ENCODE measurements around the gene TAGLN2. TPM values are rescaled to one million over a fixed set of nuclear protein-coding genes. Genes with fewer than 3 reads are reported as not detected.

TAGLN2 gene
- total and polyA plus RNA-seq, 9 of the 15 experiments (the other 6 are each of a cell fraction or from before 2014, with no cell fraction given): 192 to 683 (median 455) TPM

DNA sequence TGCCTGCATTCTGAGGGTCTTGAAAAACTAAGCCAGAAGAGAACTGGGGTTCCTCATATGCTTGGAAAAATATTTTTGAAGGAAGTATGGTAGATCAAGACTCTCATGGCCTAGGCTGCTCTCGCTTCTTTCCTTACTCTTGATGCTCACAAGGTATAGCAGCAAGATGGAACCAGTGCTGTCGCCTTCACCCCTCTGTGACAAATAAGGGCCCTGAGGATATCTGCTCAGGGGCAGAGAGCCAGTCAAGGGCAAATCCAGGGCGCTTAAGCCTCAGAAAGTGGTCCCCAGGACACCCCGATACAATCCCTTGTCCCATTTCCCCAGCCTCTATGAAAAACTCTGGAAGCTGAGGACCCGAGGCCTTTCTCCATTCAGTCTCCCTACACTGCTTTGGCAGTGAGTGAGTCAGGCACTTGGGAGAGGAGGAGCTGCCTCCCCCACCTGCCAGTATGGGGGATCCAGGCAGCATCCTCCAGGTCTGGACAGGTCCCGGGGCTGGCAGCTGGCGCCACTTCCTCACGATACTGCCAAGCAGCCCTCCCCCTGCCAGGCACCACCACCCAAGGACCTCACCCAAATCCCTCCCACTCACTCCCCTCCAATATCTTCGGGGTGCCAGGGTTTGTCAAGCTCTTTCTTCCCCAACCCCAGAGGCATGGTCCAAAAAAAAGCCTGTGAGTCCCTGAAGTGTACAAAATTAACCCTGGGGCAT lies 18.8 kb upstream of the TAGLN2 start:
- no peaks in the 10 kb centered on the region for H3K9me1 ChIP-seq (ENCODE audit: control insufficient read depth, insufficient read depth, low read length)
- ATAC-seq: no peak
- in situ Hi-C loops (cut with MboI): no loop called here
- no peak overlapping the region for H3K27ac ChIP-seq (ENCODE audit: extremely low read depth, low read depth, low read length)
- no peaks in the 10 kb centered on the region for H3K36me3 ChIP-seq (ENCODE audit: control insufficient read depth, insufficient read depth, low read length)
- no peaks in the 10 kb centered on the region for H3K9me3 ChIP-seq (replicated peaks; ENCODE audit: control insufficient read depth, insufficient read depth, low read depth, low read length)
- no peaks in the 10 kb centered on the region for H3K79me2 ChIP-seq (ENCODE audit: control insufficient read depth, insufficient read depth, low read length)
- BruUV-seq (replicated peaks): no TSS peak
- H3K27me3 ChIP-seq (ENCODE audit: control insufficient read depth in 2 of 2, insufficient read depth in 2 of 2, low read length in 2 of 2): peaks cover 0 to 44% of the 10 kb centered on the region in 2 experiments; a peak in 4 of 5 replicates
- H4K20me1 ChIP-seq (replicated peaks; ENCODE audit: control insufficient read depth, insufficient read depth, low read length): 0 out of 2 replicates have a peak, but pooled peaks cover 4% of the 10 kb centered on the region
- ChIA-PET CTCF (ENCODE audit: low intra/inter-chr PET ratio) (no interaction called here), POLR2A (interaction anchor here (2.4 kb wide), 1 partner anchor 15 kb away, joined by 7 read pairs; no protein-coding TSS in a partner anchor)
- FAIRE-seq: no peak
- H3K4me2 ChIP-seq (ENCODE audit: insufficient read depth, low read length): no peak overlapping the region
- H3K9ac ChIP-seq (ENCODE audit: insufficient read depth in 1 of 2, low read depth in 2 of 2, low read length in 2 of 2): no peak overlapping the region
- DNase-seq (ENCODE audit: extremely low read depth in 1 of 4, low spot score in 3 of 4): no peak
- H2AFZ ChIP-seq (ENCODE audit: low read depth, low read length): no peak overlapping the region
- intact Hi-C loops (cut with micrococcal nuclease): no loop called here
- H3K4me3 ChIP-seq: no peak overlapping the region
- peaks cover 5 to 13% of the 10 kb centered on the region in 2 experiments; a peak in 3 of 5 replicates for H3K4me1 ChIP-seq (replicated peaks in 1 of 2; ENCODE audit: control insufficient read depth in 2 of 2, insufficient read depth in 2 of 2, low read length in 2 of 2)
- WGBS (ENCODE audit: insufficient coverage, low coverage, missing lambda C conversion rate): 12% methylated on average over 9 of the region's 9 CpGs
- TF ChIP-seq, protein P1, sequence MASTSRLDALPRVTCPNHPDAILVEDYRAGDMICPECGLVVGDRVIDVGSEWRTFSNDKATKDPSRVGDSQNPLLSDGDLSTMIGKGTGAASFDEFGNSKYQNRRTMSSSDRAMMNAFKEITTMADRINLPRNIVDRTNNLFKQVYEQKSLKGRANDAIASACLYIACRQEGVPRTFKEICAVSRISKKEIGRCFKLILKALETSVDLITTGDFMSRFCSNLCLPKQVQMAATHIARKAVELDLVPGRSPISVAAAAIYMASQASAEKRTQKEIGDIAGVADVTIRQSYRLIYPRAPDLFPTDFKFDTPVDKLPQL (IDR thresholded peaks at IDR 0.05; ENCODE audit: extremely low read depth, insufficient read length): no peak
- TF ChIP-seq SP1 (CRISPR knock-in tag; IDR thresholded peaks at IDR 0.05) (no peak), NFATC3 (IDR thresholded peaks at IDR 0.05) (no peak), ZNF766 (CRISPR knock-in tag; conservative IDR thresholded peaks at IDR 0.05) (no peak), ZSCAN29 (IDR thresholded peaks at IDR 0.05) (no peak), FOXJ3 (CRISPR knock-in tag; IDR thresholded peaks at IDR 0.05) (no peak)
- TF ChIP-seq, protein P2, sequence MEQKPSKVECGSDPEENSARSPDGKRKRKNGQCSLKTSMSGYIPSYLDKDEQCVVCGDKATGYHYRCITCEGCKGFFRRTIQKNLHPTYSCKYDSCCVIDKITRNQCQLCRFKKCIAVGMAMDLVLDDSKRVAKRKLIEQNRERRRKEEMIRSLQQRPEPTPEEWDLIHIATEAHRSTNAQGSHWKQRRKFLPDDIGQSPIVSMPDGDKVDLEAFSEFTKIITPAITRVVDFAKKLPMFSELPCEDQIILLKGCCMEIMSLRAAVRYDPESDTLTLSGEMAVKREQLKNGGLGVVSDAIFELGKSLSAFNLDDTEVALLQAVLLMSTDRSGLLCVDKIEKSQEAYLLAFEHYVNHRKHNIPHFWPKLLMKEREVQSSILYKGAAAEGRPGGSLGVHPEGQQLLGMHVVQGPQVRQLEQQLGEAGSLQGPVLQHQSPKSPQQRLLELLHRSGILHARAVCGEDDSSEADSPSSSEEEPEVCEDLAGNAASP (IDR thresholded peaks at IDR 0.05): no peak
